HEK293 (cell line): ENCODE data around the gene NUDT6.

Experiments
- KLF10 ChIP-seq: fragments of 450-650 bp; IDR thresholded peaks from 2 replicates; pipeline ENCODE4 v1.5.1; 2018; ENCODE audit warnings: missing biosample characterization, mild to moderate bottlenecking, missing genetic modification characterization
- YY1 ChIP-seq: fragments of 450-650 bp; formaldehyde crosslinking; IDR thresholded peaks from 2 replicates; pipeline ENCODE4 v1.5.1; 2018; ENCODE audit warnings: missing biosample characterization, missing genetic modification characterization
- ZNF510 ChIP-seq: fragments of 450-650 bp; formaldehyde crosslinking; IDR thresholded peaks from 2 replicates; pipeline ENCODE4 v1.5.1; 2018; ENCODE audit warnings: mild to moderate bottlenecking, missing genetic modification characterization, missing biosample characterization; ENCODE audit not compliant: insufficient replicate concordance
- ZNF585B ChIP-seq: fragments of 450-650 bp; formaldehyde crosslinking; IDR thresholded peaks from 2 replicates; pipeline ENCODE4 v1.5.1; 2016; ENCODE audit warnings: missing biosample characterization, missing genetic modification characterization
- ZNF660 ChIP-seq: fragments of 450-650 bp; IDR thresholded peaks from 2 replicates; pipeline ENCODE4 v1.5.1; 2018; ENCODE audit warnings: missing biosample characterization, mild to moderate bottlenecking, missing genetic modification characterization
- ZNF777 ChIP-seq: fragments of 450-650 bp; formaldehyde crosslinking; IDR thresholded peaks from 2 replicates; pipeline ENCODE4 v1.5.1; 2017; ENCODE audit warnings: missing biosample characterization, missing genetic modification characterization, borderline replicate concordance
- TF ChIP-seq, protein P1 (sequence below): fragments of 450-650 bp; formaldehyde crosslinking; IDR thresholded peaks from 2 replicates; pipeline ENCODE4 v1.5.1; 2016; ENCODE audit warnings: missing biosample characterization, missing genetic modification characterization
- TF ChIP-seq, protein P2 (sequence below): fragments of 450-650 bp; formaldehyde crosslinking; IDR thresholded peaks from 2 replicates; pipeline ENCODE4 v1.5.1; 2016; ENCODE audit warnings: missing biosample characterization, missing genetic modification characterization, borderline replicate concordance
- TF ChIP-seq, protein P3 (sequence below): fragments of 450-650 bp; formaldehyde crosslinking; IDR thresholded peaks from 2 replicates; pipeline ENCODE4 v1.5.1; 2016; ENCODE audit warnings: missing biosample characterization, missing genetic modification characterization

- no peak for TF ChIP-seq YY1
- no peak for TF ChIP-seq ZNF510 (tag by site-specific recombination)
- no peak for TF ChIP-seq ZNF660 (tag by site-specific recombination)
- no peak for TF ChIP-seq ZNF585B (tag by site-specific recombination)
- TF ChIP-seq, protein P1, sequence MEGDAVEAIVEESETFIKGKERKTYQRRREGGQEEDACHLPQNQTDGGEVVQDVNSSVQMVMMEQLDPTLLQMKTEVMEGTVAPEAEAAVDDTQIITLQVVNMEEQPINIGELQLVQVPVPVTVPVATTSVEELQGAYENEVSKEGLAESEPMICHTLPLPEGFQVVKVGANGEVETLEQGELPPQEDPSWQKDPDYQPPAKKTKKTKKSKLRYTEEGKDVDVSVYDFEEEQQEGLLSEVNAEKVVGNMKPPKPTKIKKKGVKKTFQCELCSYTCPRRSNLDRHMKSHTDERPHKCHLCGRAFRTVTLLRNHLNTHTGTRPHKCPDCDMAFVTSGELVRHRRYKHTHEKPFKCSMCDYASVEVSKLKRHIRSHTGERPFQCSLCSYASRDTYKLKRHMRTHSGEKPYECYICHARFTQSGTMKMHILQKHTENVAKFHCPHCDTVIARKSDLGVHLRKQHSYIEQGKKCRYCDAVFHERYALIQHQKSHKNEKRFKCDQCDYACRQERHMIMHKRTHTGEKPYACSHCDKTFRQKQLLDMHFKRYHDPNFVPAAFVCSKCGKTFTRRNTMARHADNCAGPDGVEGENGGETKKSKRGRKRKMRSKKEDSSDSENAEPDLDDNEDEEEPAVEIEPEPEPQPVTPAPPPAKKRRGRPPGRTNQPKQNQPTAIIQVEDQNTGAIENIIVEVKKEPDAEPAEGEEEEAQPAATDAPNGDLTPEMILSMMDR (tag by site-specific recombination), result no peak
- no peak for TF ChIP-seq KLF10
- TF ChIP-seq, protein P2, sequence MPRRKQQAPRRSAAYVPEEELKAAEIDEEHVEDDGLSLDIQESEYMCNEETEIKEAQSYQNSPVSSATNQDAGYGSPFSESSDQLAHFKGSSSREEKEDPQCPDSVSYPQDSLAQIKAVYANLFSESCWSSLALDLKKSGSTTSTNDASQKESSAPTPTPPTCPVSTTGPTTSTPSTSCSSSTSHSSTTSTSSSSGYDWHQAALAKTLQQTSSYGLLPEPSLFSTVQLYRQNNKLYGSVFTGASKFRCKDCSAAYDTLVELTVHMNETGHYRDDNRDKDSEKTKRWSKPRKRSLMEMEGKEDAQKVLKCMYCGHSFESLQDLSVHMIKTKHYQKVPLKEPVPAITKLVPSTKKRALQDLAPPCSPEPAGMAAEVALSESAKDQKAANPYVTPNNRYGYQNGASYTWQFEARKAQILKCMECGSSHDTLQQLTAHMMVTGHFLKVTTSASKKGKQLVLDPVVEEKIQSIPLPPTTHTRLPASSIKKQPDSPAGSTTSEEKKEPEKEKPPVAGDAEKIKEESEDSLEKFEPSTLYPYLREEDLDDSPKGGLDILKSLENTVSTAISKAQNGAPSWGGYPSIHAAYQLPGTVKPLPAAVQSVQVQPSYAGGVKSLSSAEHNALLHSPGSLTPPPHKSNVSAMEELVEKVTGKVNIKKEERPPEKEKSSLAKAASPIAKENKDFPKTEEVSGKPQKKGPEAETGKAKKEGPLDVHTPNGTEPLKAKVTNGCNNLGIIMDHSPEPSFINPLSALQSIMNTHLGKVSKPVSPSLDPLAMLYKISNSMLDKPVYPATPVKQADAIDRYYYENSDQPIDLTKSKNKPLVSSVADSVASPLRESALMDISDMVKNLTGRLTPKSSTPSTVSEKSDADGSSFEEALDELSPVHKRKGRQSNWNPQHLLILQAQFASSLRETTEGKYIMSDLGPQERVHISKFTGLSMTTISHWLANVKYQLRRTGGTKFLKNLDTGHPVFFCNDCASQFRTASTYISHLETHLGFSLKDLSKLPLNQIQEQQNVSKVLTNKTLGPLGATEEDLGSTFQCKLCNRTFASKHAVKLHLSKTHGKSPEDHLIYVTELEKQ (tag by site-specific recombination), result no peak
- TF ChIP-seq ZNF777 (tag by site-specific recombination), result no peak
- TF ChIP-seq, protein P3, sequence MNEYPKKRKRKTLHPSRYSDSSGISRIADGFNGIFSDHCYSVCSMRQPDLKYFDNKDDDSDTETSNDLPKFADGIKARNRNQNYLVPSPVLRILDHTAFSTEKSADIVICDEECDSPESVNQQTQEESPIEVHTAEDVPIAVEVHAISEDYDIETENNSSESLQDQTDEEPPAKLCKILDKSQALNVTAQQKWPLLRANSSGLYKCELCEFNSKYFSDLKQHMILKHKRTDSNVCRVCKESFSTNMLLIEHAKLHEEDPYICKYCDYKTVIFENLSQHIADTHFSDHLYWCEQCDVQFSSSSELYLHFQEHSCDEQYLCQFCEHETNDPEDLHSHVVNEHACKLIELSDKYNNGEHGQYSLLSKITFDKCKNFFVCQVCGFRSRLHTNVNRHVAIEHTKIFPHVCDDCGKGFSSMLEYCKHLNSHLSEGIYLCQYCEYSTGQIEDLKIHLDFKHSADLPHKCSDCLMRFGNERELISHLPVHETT, result no peak
These were observed 44.8 kb upstream of the NUDT6 start for GRCh38 chr4:122967231-122967630.
